T-helper 2 cell (primary cell): Measurements from ENCODE around the gene SMIM10L1.

Source experiments
- DNase-seq, 5 experiments: peaks; one replicate each; pipeline versions ENCODE4 v3.0.0 to v3.0.0-alpha.2; 2012 to 2022

The SMIM10L1 gene

GRCh38 chr12:11202811-11203210 lies 31.8 kb downstream of the SMIM10L1 start:
- no peak for DNase-seq

- DNase-seq = no peak
These were observed 33.2 kb downstream of the SMIM10L1 start for GRCh38 chr12:11204173-11204572.

- no peak for DNase-seq
These were observed 38.1 kb downstream of the SMIM10L1 start for GRCh38 chr12:11209113-11209512.
